Activated CD4-positive, alpha-beta T cell treated with anti-CD3 and anti-CD28 coated beads, Interleukin-2, amount 50 U/mL, for 4 hours (primary cell): ENCODE data around the gene CBX1.
"Not testable (repeated sequence)": the region's sequence is repeated elsewhere in the genome, so short reads cannot be mapped to it uniquely, and the experiment has no call there.

Source experiments
- DNase-seq, 2 experiments: peaks; one replicate each; pipeline ENCODE4 v3.0.0-alpha.2; 2020

Gene CBX1

GRCh38 chr17:48048384-48049126 is 52.7 kb downstream of the CBX1 start:
- DNase-seq, result no peak

DNA sequence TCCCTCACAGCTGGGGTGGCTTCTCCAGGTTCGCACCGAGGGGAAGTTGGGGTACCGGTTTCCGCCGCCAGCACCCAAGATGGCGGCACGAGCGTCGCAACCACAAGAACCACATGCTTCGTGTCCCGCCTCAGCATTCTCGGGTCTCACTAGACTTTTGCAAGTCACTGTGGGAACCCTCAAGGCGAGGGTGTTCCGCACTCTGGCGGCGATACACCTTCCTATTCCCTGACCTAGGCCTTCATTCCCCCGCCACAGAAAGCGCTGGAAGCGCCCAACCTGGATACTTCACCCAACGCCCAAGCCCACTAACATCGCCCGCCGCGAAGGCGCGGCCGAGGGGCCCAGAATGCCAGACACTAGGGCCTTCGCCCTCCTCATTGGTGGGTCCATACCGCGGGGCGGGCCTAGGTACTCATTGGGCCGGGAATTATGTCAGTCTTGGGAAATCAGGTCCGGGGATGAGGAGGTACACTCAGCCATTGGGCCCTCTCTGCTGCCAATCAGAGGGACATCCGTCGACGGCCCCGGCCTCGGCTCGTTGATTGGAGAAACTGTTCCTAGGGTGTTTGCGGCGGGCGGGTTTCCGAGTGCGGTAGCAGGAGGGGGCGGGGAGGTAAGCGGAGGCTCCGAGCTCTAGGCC is 53.4 kb downstream of the CBX1 start, which contains the start of gene NFE2L1:
NFE2L1 (plus strand) TSS at position 619 of the 643 bp plus-strand sequence. CDS start 2,760 bp downstream, outside the sequence.
- DNase-seq, result peak; percentile 97

- no peak for DNase-seq
Observed at GRCh38 chr17:48047113-48047740, 54.1 kb downstream of the CBX1 start.

DNA sequence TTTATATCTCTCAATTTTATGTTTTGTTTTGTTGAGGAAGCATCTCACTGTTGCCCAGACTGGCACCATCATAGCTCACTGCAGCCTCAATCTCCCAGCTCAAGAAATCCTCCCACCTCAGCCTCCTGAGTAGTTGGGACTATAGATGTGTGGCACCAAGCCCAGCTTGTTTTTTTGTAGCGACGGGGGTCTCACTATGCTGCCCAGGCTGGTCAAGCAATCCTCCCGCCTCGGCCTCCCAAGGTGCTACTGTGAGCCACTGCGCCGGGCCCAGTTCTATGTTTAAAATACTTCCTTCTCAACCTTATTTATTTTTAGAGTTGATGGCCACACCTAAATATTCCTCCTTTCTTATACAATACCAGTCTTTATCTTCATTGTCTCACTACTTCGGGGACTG is 55.0 kb downstream of the CBX1 start:
- DNase-seq, result no peak

GRCh38 chr17:48045316-48046001 is 55.8 kb downstream of the CBX1 start:
- no peak for DNase-seq

DNA sequence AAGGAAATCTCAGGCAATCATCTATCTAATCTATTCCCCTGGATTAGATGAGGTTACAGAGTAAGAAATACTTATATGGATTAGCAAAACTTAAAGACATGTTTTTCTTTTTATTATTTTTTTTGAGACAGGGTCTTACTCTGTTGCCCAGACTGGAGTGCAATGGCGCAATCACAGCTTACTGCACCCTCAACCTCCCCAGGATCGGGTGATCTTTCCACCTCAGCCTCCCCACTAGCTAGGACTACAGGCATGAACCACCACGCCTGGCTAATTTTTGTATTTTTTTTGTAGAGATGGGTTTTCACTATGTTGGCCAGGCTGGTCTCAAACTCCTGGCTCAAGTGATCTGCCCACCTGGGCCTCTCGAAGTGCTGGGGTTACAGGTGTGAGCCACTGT is 56.4 kb downstream of the CBX1 start:
- no peak for DNase-seq

DNA sequence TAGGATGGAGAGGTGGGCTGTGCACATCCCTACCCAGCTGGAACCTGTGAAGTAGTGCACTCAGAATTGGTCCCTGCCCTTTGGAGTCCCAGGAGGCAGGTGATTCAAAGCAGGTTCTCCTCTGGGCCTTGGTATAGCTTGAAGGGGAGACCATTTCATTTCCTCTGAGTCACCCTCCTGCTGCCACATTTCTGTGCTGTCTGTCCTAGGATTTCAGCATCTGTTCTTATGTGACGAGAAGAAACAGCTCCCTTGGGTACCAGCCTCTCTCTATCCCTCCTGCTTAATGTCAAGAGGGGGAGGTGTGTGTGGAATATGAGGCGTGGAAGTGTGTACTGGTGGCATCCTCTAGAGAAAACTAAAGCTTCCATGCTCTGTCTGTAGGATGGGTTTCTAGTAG is 58.1 kb downstream of the CBX1 start:
- DNase-seq, result no peak

DNA sequence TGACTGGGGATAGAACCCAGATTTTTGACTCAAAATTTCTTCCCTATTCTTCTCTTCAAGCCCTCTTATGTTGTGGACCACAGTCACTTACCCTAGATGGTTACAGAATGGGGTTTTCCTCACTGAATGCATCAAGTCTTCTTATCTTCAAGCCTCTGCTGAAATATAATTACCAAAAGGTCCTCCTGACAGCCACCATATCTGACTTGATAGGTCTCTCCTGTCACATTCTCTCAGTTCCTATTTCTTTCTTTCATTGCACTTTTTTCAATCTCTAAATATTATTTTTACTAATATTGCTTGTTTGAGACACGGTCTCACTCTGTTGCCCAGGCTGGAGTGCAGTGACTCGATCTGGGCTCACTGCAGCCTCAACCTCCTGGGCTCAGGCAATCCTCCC is 62.6 kb downstream of the CBX1 start:
- no peak for DNase-seq

- no peak for DNase-seq
Observed at GRCh38 chr17:48037838-48038323, 63.4 kb downstream of the CBX1 start.

DNA sequence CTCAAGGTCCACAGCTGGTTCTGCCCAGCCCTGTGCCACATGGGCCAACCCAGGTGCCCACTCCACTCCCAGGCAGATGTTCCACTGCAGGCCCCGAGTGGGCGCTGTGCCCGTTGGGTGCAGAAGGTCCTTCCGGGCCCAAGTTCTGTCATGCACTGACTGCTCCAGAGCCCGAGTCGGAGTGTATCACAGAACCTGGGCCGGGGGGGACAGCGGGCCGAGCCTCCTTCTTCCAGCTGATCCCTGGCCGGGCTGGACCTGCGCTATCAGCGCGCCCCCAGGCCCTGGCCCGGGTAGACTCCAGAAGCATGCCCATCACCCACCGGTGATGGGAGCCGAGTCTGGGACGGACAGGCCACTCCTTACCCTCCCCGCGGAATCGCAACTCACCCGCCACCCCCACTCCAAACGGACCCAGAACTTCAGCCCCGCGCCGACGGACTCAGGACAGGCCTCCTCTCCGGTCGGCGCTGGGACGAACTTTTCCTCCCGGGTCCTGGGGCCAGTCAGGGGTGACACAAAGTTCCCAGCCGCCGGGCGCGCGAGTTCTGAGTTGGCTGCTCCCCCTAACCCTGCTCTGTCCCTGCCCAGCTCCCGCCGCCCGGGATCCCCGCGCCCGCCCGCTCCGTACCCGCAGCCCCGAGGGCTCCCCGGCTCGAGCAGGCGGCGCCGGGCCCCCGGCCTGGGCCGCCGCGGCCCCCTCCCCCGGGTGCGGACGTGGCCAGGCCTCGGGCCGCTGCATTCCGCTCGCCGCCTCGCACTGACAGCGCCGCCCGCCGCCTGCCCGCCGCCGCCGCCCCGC is 64.0 kb downstream of the CBX1 start, which contains the start of gene COPZ2:
COPZ2 (minus strand) TSS at position 762 of the 802 bp plus-strand sequence; CDS start at position 742, 20 bp downstream.
- DNase-seq, result peak; percentile 51

DNA sequence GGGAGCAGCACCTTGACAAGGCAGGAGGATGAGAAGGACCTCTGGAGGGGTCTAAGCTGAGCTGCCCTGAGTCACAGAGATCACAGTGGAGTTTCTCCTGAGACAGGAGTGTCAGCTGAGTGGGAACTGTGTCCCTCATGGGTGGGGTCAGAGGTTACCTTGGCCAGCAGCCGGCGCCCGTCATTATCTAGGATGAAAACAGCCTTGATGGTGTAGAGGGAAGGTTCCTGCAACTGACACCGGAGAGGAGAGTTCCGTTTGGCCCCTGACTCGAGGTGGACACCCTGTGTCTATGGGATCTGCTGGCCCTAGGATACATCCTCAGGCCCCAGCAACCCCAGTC is 64.6 kb downstream of the CBX1 start:
- DNase-seq, result no peak

GRCh38 chr17:48034734-48035133 is 66.5 kb downstream of the CBX1 start:
- DNase-seq, result not testable (repeated sequence)

DNA sequence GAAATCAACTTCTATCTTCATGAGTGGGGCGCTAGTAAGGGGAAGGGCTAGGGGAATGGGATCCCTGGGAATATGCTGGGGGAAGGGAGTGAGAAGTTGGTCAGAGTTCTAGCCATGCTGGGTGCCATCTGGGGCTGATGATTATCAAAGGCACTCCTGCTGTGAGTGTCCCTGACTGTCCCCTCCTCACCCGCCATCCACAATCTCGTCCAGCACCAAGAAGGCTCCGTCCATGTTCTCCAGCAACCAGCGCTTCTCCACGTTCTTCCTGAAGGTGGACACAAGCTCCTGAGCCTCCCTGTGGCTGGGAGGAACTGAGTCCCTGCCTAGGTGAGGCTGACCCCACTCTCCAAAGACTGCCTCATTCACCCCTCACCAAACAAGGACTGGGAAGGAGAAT is 69.3 kb downstream of the CBX1 start:
- no peak for DNase-seq

GRCh38 chr17:48030531-48030930 is 70.7 kb downstream of the CBX1 start:
- DNase-seq, result no peak

DNA sequence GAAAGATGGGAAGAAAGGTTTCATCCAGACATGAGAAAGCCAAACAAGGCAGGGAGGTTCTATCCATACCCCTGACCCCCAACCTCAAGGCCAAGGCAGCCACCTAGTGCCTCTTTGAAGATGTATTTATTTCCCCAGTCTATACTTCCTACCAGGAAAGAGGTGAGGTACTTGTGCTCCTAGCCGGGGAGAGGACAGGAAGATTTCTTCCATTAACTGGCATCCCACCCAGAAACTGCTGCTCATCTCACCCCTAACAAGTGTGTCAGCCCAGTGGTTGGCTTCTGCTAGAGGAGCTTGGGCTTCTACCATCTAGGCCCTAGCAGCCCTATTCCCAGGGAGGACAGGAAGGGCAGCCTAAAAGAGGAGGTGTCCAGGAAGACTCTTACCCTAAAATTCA is 72.5 kb downstream of the CBX1 start:
- DNase-seq, result no peak

DNA sequence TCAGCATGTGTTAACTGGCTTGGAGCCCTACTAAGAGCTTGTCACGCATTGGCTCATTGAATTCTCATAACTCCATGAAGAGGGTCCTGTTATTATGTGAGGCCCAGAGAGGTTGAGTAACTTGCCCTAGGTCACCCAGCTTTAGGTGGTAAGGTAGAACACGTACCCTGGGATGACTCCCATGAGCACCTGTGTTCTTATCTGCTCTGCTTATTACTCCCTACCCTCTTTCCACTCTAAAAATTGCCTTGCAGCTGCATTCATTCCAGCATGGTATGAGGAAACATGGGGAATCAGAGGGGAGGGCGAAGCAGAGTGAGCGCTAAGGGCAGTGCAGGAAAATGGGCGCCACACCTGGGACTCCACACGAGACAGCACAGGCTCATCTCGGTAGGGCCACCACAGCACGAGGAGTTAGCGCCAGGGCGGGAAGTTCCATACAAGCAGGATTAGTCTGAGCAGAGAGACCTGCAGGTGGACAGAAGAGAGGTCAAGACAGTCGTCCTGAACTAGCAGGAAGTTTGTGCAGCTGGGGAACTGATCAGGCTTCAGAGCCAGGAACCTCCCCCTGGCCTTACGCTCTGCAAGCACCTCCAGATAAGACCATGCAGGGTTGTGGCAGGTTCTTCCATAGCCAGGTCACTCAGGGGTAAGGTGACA is 73.8 kb downstream of the CBX1 start:
- no peak for DNase-seq

- DNase-seq, result peak; percentile 66
Observed at GRCh38 chr17:48026502-48027321, 74.6 kb downstream of the CBX1 start.

- DNase-seq, result no peak
Observed at GRCh38 chr17:48025904-48026501, 75.3 kb downstream of the CBX1 start.

- peak; percentile 96 to 98 for DNase-seq
Observed at GRCh38 chr17:48025040-48025903, 76.0 kb downstream of the CBX1 start.
